DMS 273 (cell line): ENCODE results near the gene TTLL12.

Experiments used
- DNase-seq: peaks from one replicate; lab custom pipeline; 2025; ENCODE audit not compliant: unreplicated experiment; lab: John Stamatoyannopoulos, UW

TTLL12 gene

GRCh38 chr22:43174941-43175531, 11.9 kb downstream of the TTLL12 start:
- DNase-seq, result no peak

GRCh38 chr22:43173976-43174720, 12.8 kb downstream of the TTLL12 start:
- no peak for DNase-seq

GRCh38 chr22:43173566-43173965, 13.4 kb downstream of the TTLL12 start:
- no peak for DNase-seq

- no peak for DNase-seq
Observed at GRCh38 chr22:43172191-43172590, 14.7 kb downstream of the TTLL12 start.

GRCh38 chr22:43171607-43172006, 15.3 kb downstream of the TTLL12 start:
- DNase-seq, result no peak

- DNase-seq, result no peak
Observed at GRCh38 chr22:43171019-43171491, 15.9 kb downstream of the TTLL12 start.

- DNase-seq, result no peak
Observed at GRCh38 chr22:43170131-43170480, 16.8 kb downstream of the TTLL12 start.

GRCh38 chr22:43169310-43170130, 17.4 kb downstream of the TTLL12 start:
- DNase-seq, result no peak

GRCh38 chr22:43168471-43169309, 18.2 kb downstream of the TTLL12 start:
- DNase-seq, result no peak

- DNase-seq, result no peak
Observed at GRCh38 chr22:43167001-43167589, 19.8 kb downstream of the TTLL12 start.

- DNase-seq, result no peak
Observed at GRCh38 chr22:43166132-43166930, 20.6 kb downstream of the TTLL12 start.

GRCh38 chr22:43164636-43165035, 22.3 kb downstream of the TTLL12 start:
- peak; percentile 50 for DNase-seq

- DNase-seq, result no peak
Observed at GRCh38 chr22:43163241-43163795, 23.6 kb downstream of the TTLL12 start.

GRCh38 chr22:43162412-43163150, 24.4 kb downstream of the TTLL12 start:
- no peak for DNase-seq

- DNase-seq, result no peak
Observed at GRCh38 chr22:43160497-43161126, 26.3 kb downstream of the TTLL12 start.

- peak; percentile 42 for DNase-seq
Observed at GRCh38 chr22:43159484-43160178, 27.3 kb downstream of the TTLL12 start.

- DNase-seq, result no peak
Observed at GRCh38 chr22:43158778-43159483, 28.0 kb downstream of the TTLL12 start.
